Right lobe of liver (tissue), 4 donors: ENCODE data around the gene PDZRN3.

ENCODE experiments used
- CTCF ChIP-seq, 4 donors: fragments of 200-600 bp in 3 of 4; fragments of 450-650 bp in 1 of 4; IDR thresholded peaks; one replicate each; pipeline versions ENCODE4 v1.5.1 to v1.8.0; 2016 to 2022; ENCODE audit warnings: antibody characterized with exemption in 4 of 4, mild to moderate bottlenecking in 2 of 4
- POLR2A ChIP-seq: fragments of 450-650 bp; IDR thresholded peaks from one replicate; pipeline ENCODE4 v1.6.1; 2017; ENCODE audit warnings: antibody characterized with exemption, mild to moderate bottlenecking
- donor health status: DM: no; HTN: no; CAD: no.
- donor health status: DM: no; HTN: no; CAD: no.
- donor health status: DM: no; HTN: yes; CAD: no.

- TF ChIP-seq CTCF (IDR thresholded peaks at IDR 0.05) (no peak), POLR2A (no peak)
These were observed 204.8 kb downstream of the PDZRN3 start for GRCh38 chr3:73419942-73420341.
